ENCODE data around the gene THAP10.
A peak's percentile ranks its signal among the peaks of the same experiment; 100 is the strongest.
"Not testable (repeated sequence)": the region's sequence is repeated elsewhere in the genome, so short reads cannot be mapped to it uniquely, and the experiment has no call there.

THAP10 gene

DNA sequence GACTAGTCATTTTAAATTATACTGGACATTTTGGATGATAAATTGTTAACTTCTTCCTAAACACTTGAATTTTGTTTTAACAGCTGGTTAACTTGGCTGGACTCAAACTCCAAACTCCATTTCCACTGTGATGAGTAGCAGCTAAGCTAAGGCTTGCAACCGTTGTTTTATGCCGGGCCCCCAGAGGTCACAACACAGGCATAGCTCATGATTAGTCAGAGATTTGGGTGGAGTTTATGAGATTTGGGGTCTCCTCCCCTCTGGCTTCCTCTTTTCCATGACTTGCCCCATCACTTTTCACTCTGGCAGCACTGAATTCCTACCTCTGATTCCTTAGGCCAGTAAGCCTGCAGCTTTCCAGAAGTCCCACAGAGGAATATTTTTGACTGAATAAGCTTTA, 12.8 kb downstream of the THAP10 start:
- DNase-seq (ENCODE audit: low spot score) (no peak), FAIRE-seq (no peak)

- DNase-seq (ENCODE audit: low spot score) (no peak), FAIRE-seq (no peak)
Observed at GRCh38 chr15:70876683-70877082, 15.6 kb downstream of the THAP10 start.

DNA sequence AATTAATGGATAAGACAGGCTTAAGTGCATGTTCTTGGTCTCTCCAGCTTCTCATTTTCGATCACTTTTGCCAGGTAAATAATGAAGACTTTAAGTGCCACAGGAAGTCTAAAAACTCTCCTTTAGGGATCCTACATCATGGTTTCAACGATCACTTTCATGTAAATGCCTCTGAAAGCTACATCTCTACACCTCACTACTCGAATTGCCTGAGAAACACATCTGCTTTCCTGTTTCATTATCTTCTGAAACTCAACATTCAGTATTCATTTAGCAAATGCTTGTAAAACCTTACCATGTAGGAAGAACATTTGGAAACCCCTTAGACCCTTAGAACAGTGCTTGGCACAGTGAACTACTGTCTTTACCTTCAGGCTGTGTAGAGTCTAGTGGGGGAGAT, 16.2 kb downstream of the THAP10 start:
- peak; percentile 67 for FAIRE-seq
- no peak for DNase-seq (ENCODE audit: low spot score)

GRCh38 chr15:70875001-70875782, 17.0 kb downstream of the THAP10 start:
- FAIRE-seq (no peak), DNase-seq (ENCODE audit: low spot score) (peak; percentile 39)

GRCh38 chr15:70873232-70874054, 18.8 kb downstream of the THAP10 start:
- FAIRE-seq = peak; percentile 13

GRCh38 chr15:70871490-70871889, 20.7 kb downstream of the THAP10 start:
- FAIRE-seq = not testable (repeated sequence)

More at GRCh38 chr15:70873232-70874054, 18.8 kb downstream of the THAP10 start:
- no peak for DNase-seq (ENCODE audit: low spot score)

GRCh38 chr15:70870051-70870450, 22.2 kb downstream of the THAP10 start:
- FAIRE-seq (no peak), DNase-seq (ENCODE audit: low spot score) (peak; percentile 62)

More at GRCh38 chr15:70871490-70871889, 20.7 kb downstream of the THAP10 start:
- DNase-seq (ENCODE audit: low spot score) = not testable (repeated sequence)

DNA sequence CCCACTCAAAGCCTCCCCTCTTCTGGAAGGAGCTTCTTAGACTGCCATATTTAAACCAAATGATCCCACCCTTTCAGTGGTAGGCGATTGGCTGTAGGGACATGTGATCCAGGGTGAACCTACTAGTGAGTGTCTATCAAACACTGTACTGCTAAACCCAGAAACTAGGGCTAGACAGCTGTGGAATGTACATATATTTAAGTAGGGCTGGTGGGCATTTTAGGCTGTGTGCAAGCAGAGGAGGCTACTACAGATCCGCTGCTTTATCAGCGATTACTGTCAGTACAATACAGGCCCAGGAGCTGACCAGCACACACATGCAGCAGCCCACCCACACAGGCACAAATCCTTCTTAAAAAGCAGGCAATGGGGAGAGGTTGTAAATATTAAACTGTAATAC, 22.9 kb downstream of the THAP10 start:
- FAIRE-seq (peak; percentile 40), DNase-seq (ENCODE audit: low spot score) (no peak)

DNA sequence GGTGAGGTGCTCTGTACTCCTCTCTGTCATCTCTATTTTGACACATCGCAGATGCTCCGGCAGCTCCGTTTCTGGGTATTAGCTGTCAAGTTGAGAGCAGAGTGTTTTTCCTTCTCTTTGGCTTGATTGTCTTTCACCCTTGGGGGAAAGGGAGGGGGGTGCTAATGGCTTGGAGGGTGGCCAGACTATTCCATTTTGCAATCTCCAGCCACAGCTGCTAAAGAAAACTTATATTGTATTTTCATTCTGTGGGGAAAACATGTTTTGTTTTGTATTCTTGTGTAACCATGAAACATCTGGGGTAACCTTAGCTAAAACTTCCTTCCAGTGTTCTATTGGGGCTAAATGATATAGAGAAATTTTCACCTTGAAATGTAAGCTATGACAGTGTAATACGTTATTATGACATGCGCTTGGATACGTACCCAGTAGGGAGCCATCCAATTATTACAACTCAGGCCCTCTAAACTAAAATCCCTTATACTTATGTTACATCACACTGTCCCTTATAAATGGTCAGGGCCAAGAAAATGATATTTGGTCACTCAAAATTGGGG, 24.2 kb downstream of the THAP10 start:
- FAIRE-seq = no peak

DNA sequence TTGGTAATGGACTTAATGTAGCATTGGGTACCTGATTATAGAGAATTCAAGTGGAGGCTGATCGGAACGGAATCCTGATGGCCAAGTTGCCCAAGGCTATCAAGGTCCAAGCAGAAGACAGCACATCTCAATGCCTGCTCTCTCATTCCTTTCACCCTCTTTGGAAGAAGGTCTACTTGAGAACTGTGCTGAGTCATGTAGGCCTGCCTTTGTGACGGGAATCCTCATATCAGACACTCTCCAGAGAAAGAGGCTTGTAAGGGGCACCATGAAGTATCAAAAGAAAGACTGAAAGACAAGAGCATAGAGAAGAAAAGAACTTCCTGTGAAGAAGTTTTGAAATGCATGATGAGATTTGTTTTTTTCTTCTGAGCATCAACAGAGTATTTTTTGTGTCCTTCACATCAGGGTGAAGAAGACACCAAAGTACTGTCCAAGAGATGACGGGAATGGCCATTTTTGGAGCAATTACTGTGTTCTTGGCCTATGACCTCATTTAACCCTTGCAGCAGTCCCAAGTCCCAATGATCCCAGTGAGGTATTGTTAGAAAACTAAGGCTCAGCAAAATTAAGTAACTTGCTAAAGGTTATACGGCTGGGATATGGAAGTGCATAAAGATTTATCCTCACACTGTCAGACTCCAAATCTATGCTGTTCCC, 25.1 kb downstream of the THAP10 start:
- no peak for FAIRE-seq
- no peak for DNase-seq (ENCODE audit: low spot score)

More for the DNA sequence above, 24.2 kb downstream of the THAP10 start:
- DNase-seq (ENCODE audit: low spot score) = no peak

DNA sequence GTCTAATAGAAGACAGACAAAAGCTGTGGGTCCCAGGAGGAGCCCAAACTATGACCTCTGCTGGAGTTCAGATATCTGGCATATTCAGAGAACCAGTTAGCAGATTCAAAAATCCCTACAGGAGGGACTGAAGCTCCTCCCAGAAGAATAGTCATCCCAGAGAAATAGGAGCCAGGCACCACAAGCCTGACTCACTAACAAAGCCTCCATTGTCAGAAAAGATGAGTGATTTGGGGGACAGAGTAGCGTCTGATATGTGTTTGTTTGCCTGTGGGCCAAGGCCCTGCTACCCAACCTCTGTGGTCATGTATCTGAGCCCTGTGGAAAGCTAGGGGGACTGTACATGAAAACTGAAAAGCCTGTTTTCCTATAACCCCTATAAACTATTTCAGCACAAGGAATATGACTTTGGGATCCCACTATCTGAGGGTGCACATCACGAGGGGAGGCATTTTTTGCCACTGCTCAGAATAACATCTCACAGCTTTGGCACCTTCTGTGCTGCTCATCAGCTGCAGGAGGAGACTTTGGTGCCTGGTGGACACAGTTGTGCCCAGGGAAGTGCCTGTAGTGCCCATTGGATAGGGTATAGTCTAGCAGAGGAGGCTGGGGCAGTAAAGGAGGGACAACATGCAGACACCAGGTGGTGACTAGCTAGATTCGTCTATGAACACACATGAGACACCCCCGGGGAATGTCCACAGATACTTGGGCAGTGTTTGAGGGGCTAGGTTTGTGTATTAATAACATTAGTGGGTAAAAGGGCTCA, 28.6 kb downstream of the THAP10 start:
- peak; percentile 50 for FAIRE-seq
- peak; percentile 94 for DNase-seq (ENCODE audit: low spot score)

GRCh38 chr15:70859998-70860397, 32.2 kb downstream of the THAP10 start:
- FAIRE-seq = no peak

DNA sequence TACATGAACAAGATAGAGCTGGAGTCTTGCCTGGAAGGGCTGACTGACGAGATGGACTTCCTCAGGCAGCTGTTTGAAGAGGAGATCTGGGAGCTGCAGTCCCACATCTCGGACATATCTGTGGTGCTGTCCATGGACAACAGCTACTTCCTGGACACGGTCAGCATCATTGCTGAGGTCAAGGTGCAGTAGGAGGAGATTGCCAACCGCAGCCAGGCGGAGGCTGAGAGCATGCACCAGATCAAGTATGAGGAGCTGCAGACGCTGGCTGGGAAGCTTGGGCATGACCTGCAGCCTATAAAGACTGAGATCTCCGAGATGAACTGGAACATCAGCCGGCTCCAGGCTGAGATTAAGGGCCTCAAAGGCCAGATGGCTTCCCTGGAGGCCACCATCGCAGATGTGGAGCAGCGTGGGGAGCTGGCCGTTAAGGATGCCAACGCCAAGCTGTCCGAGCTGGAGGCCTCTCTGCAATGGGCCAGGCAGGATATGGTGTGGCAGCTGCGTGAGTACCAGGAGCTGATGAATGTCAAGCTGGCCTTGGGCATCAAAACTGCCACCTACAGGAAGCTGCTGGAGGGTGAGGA, 32.8 kb downstream of the THAP10 start:
- FAIRE-seq (no peak), DNase-seq (ENCODE audit: low spot score) (no peak)

More at GRCh38 chr15:70859998-70860397, 32.2 kb downstream of the THAP10 start:
- no peak for DNase-seq (ENCODE audit: low spot score)

DNA sequence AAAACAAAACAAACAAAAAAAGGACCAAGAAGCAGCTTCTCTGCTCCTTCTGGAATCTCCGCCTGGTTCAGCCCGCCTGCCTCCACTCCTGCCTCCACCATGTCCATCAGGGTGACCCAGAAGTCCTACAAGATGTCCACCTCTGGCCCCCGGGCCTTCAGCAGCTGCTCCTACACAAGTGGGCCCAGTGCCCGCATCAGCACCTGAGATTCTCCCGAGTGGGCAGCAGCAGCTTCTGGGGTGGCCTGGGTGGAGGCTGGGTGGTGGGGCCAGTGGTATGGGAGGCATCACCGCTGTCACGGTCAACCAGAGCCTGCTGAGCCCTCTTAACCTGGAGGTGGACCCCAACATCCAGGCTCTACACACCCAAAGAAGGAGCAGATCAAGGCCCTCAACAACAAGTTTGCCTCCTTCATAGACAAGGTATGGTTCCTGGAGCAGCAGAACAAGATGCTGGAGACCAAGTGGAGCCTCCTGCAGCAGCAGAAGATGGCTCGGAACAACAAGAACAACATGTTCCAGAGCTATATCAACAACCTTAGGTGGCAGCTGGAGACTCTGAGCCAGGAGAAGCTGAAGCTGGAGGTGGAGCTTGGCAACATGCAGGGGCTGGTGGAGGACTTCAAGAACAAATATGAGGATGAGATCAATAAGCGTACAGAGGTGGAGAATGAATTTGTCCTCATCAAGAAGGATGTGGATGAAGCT, 33.5 kb downstream of the THAP10 start:
- DNase-seq (ENCODE audit: low spot score); FAIRE-seq: not testable (repeated sequence)

DNA sequence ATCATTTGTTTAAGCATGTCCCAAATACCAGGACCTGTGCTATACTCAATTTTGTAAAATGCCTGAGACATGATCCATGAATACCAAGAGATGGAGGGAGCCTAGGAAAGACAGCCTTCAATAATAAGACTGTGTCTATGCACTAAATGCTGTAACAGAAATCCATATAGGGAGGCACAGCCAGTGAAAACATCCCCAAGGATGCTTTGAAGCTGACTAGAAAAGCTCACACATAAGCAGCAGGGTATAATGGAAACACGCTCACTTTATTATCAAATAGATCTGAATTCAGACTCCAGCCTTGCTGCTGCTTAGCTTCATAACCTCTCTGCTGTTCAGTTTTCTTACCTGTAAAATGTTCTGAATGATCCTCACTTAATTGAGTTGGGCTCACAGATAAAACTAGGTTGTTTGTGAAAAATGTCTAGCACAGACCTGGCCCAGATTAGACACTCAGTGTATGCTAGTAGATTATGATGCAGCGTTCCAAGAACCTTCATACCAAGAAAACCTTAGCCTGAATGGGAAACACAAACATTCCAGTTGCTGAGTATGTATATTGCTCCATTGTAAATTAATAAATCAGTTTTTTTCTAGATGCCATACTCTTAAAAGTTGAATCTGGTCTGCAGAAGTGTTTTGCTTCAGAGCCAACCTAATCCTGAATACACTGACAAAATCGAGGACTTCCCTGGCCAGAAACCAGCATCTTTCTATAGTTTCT, 34.5 kb downstream of the THAP10 start:
- FAIRE-seq (no peak), DNase-seq (ENCODE audit: low spot score) (no peak)

DNA sequence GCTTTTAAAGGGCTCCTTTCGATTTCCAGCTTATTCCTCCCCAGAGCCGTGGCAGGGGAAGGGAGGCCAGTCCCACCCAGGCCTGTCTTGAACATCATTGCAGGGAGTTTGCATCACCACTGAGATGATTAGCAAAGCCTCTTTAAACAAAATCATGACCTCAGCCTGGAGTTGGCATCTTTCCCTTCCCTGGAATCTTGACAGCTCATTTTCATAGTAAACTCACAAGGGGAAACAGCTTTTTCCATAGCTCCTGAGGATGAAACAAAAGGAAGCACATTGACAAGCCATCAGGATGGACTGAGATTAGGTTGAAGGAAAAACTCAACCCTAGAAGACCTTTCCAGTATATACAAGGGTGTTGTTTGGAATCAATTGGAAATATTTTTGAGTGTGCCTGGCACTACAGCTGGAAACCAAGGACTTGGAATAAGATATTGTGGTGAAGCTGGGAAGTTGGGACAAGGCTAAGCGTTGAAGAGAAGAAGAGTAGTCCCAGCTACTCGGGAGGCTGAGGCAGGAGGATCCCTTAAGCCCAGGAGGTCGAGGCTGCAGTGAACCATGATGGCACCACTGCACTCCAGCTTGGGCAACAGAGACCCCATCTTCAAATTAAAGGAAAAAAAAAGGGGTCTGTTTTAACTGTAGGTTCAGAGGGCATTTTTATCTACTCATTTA, 35.2 kb downstream of the THAP10 start:
- DNase-seq (ENCODE audit: low spot score) (peak; percentile 80), FAIRE-seq (peak; percentile 59)

- FAIRE-seq (peak; percentile 9), DNase-seq (ENCODE audit: low spot score) (no peak)
Observed at GRCh38 chr15:70856177-70856883, 35.9 kb downstream of the THAP10 start.

GRCh38 chr15:70855764-70856163, 36.5 kb downstream of the THAP10 start:
- FAIRE-seq = no peak

More at GRCh38 chr15:70855764-70856163, 36.5 kb downstream of the THAP10 start:
- DNase-seq (ENCODE audit: low spot score) = no peak

Measured in urothelium cell line (cell line).